ENCODE results near the gene GRIK5. TPM values are rescaled to one million over a fixed set of nuclear protein-coding genes. Genes with fewer than 3 reads are reported as not detected.

Gene GRIK5
- total RNA-seq, 1 donor from 2014 or later = 3.8 TPM

DNA sequence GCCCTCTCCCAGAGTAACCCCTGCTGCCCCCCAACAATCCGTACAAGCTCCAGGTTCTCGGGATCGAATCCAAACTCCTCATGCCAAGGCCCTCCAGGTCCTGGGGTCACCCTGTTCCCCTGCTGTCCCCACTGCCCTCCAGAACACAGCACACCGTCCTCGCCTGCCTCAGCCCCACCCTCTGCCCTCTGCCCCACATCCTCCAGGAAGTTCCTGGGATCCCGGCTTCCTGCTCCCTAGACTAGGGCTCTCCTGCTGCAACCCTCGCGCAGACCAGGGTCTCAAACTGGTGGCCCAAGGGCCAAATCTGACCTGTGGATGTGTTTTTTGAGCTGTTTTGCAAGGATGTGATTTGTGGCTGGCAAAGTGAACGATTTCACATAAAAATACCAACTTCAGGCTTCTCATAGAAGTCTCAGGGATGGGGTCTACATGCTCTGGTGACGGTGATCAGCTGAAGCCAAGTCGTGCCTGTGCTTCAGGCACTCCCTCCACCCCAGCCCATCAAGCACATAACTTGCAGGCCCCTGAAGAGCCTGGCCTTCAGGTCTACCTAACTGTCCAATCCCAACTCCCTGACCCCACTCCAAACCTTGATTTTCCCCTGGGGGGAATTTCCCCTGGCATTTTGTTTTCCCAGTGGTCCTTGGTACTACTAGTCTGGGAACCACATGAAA lies 112.7 kb downstream of the GRIK5 start:
- Mint-ChIP-seq H3K27me3 (ENCODE audit: low read depth) (no peaks in the 10 kb centered on the region), H3K4me3 (peak overlapping the region; percentile 91), H3K36me3 (ENCODE audit: low read depth) (no peaks in the 10 kb centered on the region), H3K4me1 (peaks cover 20% of the 10 kb centered on the region), H3K9me3 (no peaks in the 10 kb centered on the region), H3K27ac (ENCODE audit: unreplicated experiment) (peak overlapping the region; percentile 4)
- TF ChIP-seq, protein P1, sequence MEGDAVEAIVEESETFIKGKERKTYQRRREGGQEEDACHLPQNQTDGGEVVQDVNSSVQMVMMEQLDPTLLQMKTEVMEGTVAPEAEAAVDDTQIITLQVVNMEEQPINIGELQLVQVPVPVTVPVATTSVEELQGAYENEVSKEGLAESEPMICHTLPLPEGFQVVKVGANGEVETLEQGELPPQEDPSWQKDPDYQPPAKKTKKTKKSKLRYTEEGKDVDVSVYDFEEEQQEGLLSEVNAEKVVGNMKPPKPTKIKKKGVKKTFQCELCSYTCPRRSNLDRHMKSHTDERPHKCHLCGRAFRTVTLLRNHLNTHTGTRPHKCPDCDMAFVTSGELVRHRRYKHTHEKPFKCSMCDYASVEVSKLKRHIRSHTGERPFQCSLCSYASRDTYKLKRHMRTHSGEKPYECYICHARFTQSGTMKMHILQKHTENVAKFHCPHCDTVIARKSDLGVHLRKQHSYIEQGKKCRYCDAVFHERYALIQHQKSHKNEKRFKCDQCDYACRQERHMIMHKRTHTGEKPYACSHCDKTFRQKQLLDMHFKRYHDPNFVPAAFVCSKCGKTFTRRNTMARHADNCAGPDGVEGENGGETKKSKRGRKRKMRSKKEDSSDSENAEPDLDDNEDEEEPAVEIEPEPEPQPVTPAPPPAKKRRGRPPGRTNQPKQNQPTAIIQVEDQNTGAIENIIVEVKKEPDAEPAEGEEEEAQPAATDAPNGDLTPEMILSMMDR (conservative IDR thresholded peaks at IDR 0.05) = no peak
- DNase-seq (ENCODE audit: low read depth, low spot score) = no peak

DNA sequence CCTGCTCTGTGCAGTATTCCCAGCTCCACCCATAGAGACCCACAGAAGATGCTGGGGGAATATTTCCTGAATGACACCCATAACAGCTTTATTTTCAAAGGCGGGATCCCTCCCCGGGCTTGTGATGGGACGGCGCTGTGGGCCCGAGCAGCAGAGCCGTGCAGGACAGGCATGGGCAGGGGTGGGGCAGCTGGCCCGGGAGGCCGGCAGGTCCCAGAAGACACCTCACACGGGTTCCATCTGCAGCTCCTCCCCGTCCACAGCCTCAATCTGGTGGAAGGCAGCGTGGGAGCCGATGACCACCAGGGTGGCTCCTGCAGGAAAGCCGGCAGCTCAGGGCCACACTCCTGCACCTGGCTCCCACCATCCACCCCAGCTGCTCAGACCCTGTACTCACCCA lies 113.4 kb downstream of the GRIK5 start:
- TF ChIP-seq, protein P1 (conservative IDR thresholded peaks at IDR 0.05) = no peak
- peaks cover 23% of the 10 kb centered on the region for H3K4me1 Mint-ChIP-seq
- H3K27me3 Mint-ChIP-seq (ENCODE audit: low read depth) = no peaks in the 10 kb centered on the region

DNA sequence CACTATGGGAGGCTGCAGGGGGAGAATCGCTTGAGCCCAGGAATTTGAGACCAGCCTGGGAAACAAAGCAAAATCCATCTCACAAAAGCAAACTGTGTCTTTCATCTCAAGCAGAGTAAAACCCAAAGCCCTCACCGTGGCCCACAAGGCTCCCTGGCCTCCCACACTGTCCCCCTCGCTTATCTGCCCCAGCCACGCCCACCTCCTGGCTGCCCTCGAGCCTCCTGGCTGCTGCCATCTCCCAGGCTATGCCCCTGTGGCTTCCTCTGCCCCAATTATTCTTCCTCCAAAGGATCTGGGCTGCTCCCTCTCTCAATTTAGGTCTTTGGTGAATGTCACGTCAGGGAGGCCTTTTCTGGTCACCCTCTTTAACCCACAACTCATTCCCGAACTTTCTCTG lies 114.5 kb downstream of the GRIK5 start:
- Mint-ChIP-seq H3K9me3 (no peaks in the 10 kb centered on the region), H3K4me3 (no peak overlapping the region), H3K36me3 (ENCODE audit: low read depth) (no peaks in the 10 kb centered on the region), H3K27ac (ENCODE audit: unreplicated experiment) (no peak overlapping the region), H3K4me1 (peaks cover 23% of the 10 kb centered on the region), H3K27me3 (ENCODE audit: low read depth) (no peaks in the 10 kb centered on the region)
- TF ChIP-seq, protein P1 (conservative IDR thresholded peaks at IDR 0.05) = no peak
- DNase-seq (ENCODE audit: low read depth, low spot score) = no peak

More for the DNA sequence above, 113.4 kb downstream of the GRIK5 start:
- H3K9me3 Mint-ChIP-seq = no peaks in the 10 kb centered on the region
- DNase-seq (ENCODE audit: low read depth, low spot score) = no peak
- peak overlapping the region; percentile 61 for H3K4me3 Mint-ChIP-seq
- H3K36me3 Mint-ChIP-seq (ENCODE audit: low read depth) = no peaks in the 10 kb centered on the region
- H3K27ac Mint-ChIP-seq (ENCODE audit: unreplicated experiment) = no peak overlapping the region

DNA sequence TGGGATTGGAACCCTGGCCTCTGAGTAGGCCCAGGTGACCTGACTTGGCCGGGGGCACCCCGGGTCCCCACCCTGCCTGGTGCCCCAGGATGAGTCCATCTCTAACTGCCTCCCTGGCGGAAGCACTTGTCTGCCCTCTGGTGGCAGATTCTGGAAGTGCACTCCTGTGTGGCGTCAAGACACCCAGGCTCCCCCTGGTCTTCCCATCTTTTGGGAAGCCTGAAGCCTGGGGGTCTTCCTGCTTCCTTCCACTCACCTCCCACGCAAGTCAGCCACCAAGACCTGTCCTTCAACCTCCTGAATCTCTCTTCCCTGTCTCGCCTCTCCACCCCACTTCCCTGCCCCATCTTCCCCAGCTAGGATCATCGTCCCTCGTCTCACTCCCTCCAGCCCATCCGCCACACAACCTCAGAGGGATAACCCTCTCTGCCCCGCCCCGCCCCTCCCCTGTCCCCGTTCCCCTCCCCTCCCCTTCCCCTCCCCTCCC lies 118.3 kb downstream of the GRIK5 start:
- H3K9me3 Mint-ChIP-seq = no peaks in the 10 kb centered on the region
- H3K36me3 Mint-ChIP-seq (ENCODE audit: low read depth) = no peaks in the 10 kb centered on the region
- peak; percentile 96 for DNase-seq (ENCODE audit: low read depth, low spot score)
- H3K27me3 Mint-ChIP-seq (ENCODE audit: low read depth) = no peaks in the 10 kb centered on the region
- H3K4me3 Mint-ChIP-seq = peak overlapping the region; percentile 74
- peak overlapping the region; percentile 22 for H3K27ac Mint-ChIP-seq (ENCODE audit: unreplicated experiment)
- H3K4me1 Mint-ChIP-seq = peaks cover 4% of the 10 kb centered on the region
- TF ChIP-seq, protein P1 (conservative IDR thresholded peaks at IDR 0.05) = peak; percentile 95

Other genes starting within 250 kb of the GRIK5 start
- not detected in 2 replicates for gene LYPD4, start 225.5 kb downstream of the GRIK5 start, total RNA-seq
- not detected in 2 replicates for gene DMRTC2, start 225.2 kb downstream of the GRIK5 start, total RNA-seq
- 2,492 and 2,613 TPM in 2 replicates for gene RPS19, start 210.0 kb downstream of the GRIK5 start, total RNA-seq
- gene CD79A, start 192.9 kb downstream of the GRIK5 start, total RNA-seq = 0.32 and 0.70 TPM in 2 replicates
- 62.3 and 69.9 TPM in 2 replicates for gene ARHGEF1, start 187.0 kb downstream of the GRIK5 start, total RNA-seq
- gene ERFL, start 141.8 kb downstream of the GRIK5 start, total RNA-seq = 0.12 and 0.14 TPM in 2 replicates
- 83.8 and 93.4 TPM in 2 replicates for gene RABAC1, start 110.9 kb downstream of the GRIK5 start, total RNA-seq
- gene ATP1A3, start 76.0 kb downstream of the GRIK5 start, total RNA-seq = 22.9 and 23.2 TPM in 2 replicates
- 25.6 and 26.0 TPM in 2 replicates for gene ZNF574, start 6.0 kb upstream of the GRIK5 start, total RNA-seq
- gene POU2F2, start 62.2 kb upstream of the GRIK5 start, total RNA-seq = 2.3 and 2.5 TPM in 2 replicates
- 20.6 and 21.5 TPM in 2 replicates for gene DEDD2, start 147.5 kb upstream of the GRIK5 start, total RNA-seq
- 18.4 and 24.2 TPM in 2 replicates for gene ZNF526, start 150.1 kb upstream of the GRIK5 start, total RNA-seq
- 66.1 and 68.0 TPM in 2 replicates for gene GSK3A, start 172.4 kb upstream of the GRIK5 start, total RNA-seq
- 102 and 105 TPM in 2 replicates for gene ERF, start 184.9 kb upstream of the GRIK5 start, total RNA-seq
- gene CIC, start 199.0 kb upstream of the GRIK5 start, total RNA-seq = 91.6 and 93.4 TPM in 2 replicates
- 2.2 and 2.8 TPM in 2 replicates for gene PRR19, start 231.9 kb upstream of the GRIK5 start, total RNA-seq
- gene PAFAH1B3, start 232.4 kb upstream of the GRIK5 start, total RNA-seq = 166 and 173 TPM in 2 replicates
- gene TMEM145, start 243.1 kb upstream of the GRIK5 start, total RNA-seq = 18.4 and 19.4 TPM in 2 replicates

Measured in neural crest cell (in vitro differentiated cells).